GM12872 (cell line): ENCODE measurements around the gene ZBTB44.

Experiments used
- TF ChIP-seq, protein P1 (sequence below): IDR thresholded peaks from 3 replicates; pipeline ENCODE4 v1.5.1; 2011; ENCODE audit warnings: low read depth, mild to moderate bottlenecking, low read length, moderate library complexity; ENCODE audit not compliant: insufficient read depth

ZBTB44 gene

DNA sequence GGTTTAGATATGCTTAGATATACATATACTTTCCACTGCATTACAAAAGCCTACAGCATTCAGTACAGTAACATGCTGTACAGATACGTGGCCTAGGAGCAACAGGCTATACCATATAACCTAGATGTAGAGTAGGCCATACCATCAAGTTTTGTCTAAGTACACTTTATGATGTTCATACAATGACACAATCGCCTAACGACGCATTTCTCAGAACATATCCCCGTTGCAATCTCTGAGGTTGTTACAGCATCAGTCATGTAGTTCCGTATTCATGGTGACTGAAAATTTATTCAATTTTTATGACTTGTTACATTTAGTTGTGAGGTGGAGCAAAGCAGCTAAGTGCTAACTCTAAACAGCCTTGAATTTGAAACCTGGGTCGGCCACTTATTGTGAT is 6.7 kb downstream of the ZBTB44 start:
- TF ChIP-seq, protein P1, sequence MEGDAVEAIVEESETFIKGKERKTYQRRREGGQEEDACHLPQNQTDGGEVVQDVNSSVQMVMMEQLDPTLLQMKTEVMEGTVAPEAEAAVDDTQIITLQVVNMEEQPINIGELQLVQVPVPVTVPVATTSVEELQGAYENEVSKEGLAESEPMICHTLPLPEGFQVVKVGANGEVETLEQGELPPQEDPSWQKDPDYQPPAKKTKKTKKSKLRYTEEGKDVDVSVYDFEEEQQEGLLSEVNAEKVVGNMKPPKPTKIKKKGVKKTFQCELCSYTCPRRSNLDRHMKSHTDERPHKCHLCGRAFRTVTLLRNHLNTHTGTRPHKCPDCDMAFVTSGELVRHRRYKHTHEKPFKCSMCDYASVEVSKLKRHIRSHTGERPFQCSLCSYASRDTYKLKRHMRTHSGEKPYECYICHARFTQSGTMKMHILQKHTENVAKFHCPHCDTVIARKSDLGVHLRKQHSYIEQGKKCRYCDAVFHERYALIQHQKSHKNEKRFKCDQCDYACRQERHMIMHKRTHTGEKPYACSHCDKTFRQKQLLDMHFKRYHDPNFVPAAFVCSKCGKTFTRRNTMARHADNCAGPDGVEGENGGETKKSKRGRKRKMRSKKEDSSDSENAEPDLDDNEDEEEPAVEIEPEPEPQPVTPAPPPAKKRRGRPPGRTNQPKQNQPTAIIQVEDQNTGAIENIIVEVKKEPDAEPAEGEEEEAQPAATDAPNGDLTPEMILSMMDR = no peak

DNA sequence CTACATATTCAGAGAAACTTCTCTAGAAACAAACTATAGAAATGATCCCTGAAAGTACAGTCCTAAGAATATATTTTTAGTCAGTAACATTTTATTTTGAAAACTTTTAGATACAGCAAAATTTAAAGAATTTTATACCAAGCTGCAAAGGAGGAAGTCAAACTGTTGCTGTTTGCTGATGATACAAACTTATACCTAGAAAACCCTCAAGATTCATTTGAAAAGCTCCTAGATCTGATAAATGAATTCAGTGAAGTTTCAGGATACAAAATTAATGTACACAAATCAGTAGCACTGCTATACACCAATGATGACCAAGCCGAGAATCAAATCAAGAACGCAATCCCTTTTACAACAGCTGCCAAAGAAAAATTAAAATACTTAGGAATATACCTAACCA is 10.1 kb downstream of the ZBTB44 start:
- TF ChIP-seq, protein P1 = no peak

DNA sequence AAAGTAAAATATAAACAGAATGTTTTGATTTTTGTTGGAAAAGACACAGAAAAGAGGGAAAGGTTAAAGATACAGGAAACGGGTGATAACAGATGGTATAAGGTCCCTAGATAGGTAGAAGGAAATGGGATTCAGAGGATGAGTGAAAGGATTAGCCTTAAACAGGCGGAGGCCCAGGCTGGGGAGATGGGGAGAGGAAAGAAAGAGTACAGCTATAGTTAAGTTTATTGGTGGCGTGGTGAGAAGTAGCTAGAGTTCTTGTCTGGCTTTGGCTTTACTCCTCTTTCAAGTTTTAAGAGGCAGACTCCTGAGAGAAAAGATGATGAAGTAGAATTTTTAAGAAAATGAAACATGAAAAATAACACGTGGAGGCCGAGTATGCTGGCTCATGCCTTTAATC is 13.7 kb downstream of the ZBTB44 start:
- TF ChIP-seq, protein P1 = no peak

DNA sequence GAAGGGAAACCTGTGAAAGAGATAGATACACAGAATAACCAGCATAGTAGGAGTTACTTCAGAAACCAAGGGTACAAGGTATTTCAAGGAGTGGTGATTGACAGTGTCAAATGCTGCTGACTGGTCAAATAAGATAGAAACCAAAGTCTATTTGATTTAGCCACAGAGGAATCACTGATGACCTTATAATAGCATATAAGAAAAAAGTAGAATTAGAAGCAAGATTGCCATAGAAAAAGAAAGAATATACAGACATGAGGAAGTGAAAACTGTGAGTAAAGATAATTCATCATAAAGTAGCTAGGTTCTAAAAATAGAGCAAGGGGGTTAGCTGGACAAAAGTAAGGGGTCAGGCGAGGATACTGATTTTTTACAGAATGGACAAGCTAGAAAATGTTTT is 14.2 kb downstream of the ZBTB44 start:
- TF ChIP-seq, protein P1 = no peak

DNA sequence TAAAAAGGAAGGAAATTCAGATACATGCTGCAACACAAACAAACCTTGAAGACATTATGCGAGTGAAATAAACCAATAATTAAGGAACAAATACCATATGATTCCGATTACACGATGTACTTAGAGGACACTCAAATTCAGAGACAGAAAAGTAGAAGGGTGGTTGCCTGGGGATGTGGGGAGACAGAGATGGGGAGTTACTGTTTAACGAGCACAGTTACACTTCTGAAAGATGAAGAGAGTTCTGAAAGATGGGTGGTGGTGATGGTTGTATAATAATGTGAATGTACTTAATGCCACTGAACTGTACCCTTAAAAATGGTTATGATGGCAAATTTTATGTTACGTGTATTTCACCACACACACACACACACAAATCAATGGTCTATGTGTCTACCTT is 14.7 kb downstream of the ZBTB44 start:
- TF ChIP-seq, protein P1 = no peak

DNA sequence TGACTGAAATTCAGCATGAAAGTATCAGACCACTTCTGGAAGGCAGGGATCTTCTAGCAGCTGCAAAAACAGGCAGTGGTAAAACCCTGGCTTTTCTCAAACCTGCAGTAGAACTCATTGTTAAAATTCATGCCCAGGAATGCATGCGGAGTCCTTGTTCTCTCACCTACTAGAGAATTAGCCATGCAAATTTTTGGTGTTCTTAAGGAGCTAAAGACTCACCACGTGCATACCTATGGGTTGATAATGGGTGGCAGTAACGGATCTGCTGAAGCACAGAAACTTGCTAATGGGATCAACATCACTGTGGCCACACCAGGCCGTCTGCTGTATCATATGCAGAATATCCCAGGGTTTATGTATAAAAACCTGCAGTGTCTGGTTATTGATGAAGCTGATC is 19.1 kb downstream of the ZBTB44 start:
- TF ChIP-seq, protein P1 = no peak

DNA sequence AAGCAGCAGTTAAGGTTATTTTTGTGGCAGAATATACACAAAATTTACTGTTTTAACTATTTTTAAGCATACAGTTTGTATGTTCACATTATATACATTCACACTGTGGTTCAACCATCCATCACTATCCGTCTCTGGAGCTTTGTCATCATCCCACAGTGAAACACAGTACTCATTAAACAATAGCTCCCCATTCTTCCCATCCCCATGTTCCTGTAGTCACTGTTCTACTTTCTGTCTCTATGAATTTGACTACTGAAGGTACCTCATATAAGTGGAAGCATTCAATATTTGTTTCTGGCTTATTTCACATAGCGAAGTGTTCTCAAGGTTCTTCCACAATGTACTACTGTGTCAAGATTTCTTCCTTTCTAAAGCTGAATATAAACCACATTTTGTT is 32.6 kb downstream of the ZBTB44 start:
- TF ChIP-seq, protein P1 = no peak

DNA sequence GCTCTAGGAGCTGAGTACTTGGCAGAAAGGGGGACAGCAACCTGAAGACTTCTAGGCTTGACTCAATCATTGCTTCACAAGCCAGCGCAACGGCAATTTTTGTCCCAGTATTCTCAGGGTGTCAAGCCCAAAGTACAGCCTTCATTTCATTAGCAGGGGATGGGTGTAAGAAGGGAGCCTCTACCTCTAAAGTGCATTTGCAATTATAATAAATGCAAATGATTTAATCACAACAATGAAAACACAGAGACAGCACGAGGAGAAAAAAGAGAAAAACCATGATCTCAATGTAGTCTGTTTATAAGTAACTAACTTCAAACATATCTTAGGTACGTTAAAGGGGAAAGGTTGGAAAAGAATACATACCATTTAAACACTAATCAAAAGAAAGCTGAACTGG is 34.7 kb downstream of the ZBTB44 start:
- TF ChIP-seq, protein P1 = no peak
